ENCODE results near the gene NDRG4.

Gene NDRG4

DNA sequence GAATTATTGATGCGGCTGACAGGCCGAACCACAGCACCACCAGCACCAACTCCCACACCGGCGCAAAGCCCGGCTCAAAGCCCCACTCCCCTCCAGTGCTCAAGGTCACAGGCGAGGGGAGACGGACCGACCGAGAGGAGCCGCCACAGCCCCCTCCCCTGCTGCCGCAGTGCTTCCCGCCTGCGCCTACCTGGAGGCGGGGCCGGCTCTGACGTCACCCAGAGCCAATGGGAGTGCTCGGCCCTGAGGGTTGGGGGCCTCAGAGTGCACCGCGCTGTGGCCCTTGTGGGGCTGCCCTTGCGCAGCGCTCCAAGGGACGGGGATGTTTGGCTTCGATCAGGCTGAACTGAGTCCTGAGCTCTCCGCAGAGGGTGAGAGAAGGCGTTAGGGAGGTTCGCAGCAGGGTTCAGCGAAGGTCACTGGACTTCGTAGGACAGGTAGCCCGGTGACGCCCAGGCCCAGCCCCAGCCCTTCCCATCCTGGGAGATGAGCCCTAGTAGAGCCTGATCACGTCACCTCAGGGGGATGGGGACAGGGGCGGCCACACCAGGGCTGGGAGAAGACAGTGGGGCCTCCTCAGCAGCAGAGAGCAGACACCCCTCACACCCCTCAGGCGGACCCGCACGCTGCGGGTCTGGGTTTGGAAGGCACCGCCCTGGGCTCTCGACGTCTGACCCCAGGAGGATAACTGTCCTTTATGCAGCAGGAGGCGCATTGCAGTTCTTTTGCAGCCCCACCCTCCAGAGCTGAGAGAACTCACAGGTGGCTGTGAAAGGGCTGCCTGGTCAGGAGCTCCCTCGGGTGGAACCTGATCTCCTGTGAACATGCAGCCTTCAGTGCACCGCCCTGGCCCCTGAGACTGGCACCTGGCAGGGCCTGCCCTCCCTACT is 1.5 kb downstream of the NDRG4 start:
- Histone ChIP-seq H3F3A (ENCODE audit: low read depth) (no peaks in the 10 kb centered on the region), H3K9ac (ENCODE audit: low read depth, low read length, poor library complexity, severe bottlenecking) (no peak overlapping the region), H3K9me2 (replicated peaks; ENCODE audit: low read depth, low read length) (no peaks in the 10 kb centered on the region), H3K9me3 (ENCODE audit: insufficient read depth, low read depth, low read length) (no peaks in the 10 kb centered on the region), H3K4me3 (ENCODE audit: low read length, poor library complexity, severe bottlenecking) (no peak overlapping the region), H3K4me2 (ENCODE audit: low read depth, low read length, poor library complexity, severe bottlenecking) (no peak overlapping the region), H3K36me3 (ENCODE audit: insufficient read depth, low read length) (no peaks in the 10 kb centered on the region), H3K79me2 (ENCODE audit: insufficient read depth, low read length) (no peaks in the 10 kb centered on the region), H4K20me1 (ENCODE audit: insufficient read depth, low read length, poor library complexity, severe bottlenecking) (no peaks in the 10 kb centered on the region), H3K4me1 (ENCODE audit: insufficient read depth, low read length, poor library complexity, severe bottlenecking) (no peaks in the 10 kb centered on the region), H2AFZ (ENCODE audit: low read length) (no peak overlapping the region), H3K27me3 (ENCODE audit: insufficient read depth, low read length, poor library complexity, severe bottlenecking) (no peaks in the 10 kb centered on the region)
- TF ChIP-seq EZH2phosphoT487 (IDR thresholded peaks at IDR 0.05; ENCODE audit: borderline replicate concordance) (no peak), CTCF (conservative IDR thresholded peaks at IDR 0.05; ENCODE audit: low read length) (no peak)

GRCh38 chr16:58502217-58502921 is 2.4 kb downstream of the NDRG4 start:
- H3K9me2 ChIP-seq (replicated peaks; ENCODE audit: low read depth, low read length), result no peaks in the 10 kb centered on the region
- H3K9ac ChIP-seq (ENCODE audit: low read depth, low read length, poor library complexity, severe bottlenecking), result no peak overlapping the region
- no peak overlapping the region for H3K4me2 ChIP-seq (ENCODE audit: low read depth, low read length, poor library complexity, severe bottlenecking)
- no peaks in the 10 kb centered on the region for H4K20me1 ChIP-seq (ENCODE audit: insufficient read depth, low read length, poor library complexity, severe bottlenecking)
- no peaks in the 10 kb centered on the region for H3K9me3 ChIP-seq (ENCODE audit: insufficient read depth, low read depth, low read length)
- H3K79me2 ChIP-seq (ENCODE audit: insufficient read depth, low read length), result no peaks in the 10 kb centered on the region
- no peak overlapping the region for H3K4me3 ChIP-seq (ENCODE audit: low read length, poor library complexity, severe bottlenecking)
- no peaks in the 10 kb centered on the region for H3K4me1 ChIP-seq (ENCODE audit: insufficient read depth, low read length, poor library complexity, severe bottlenecking)
- H3F3A ChIP-seq (ENCODE audit: low read depth), result no peaks in the 10 kb centered on the region
- no peaks in the 10 kb centered on the region for H3K36me3 ChIP-seq (ENCODE audit: insufficient read depth, low read length)
- TF ChIP-seq CTCF (conservative IDR thresholded peaks at IDR 0.05; ENCODE audit: low read length) (no peak), EZH2phosphoT487 (IDR thresholded peaks at IDR 0.05; ENCODE audit: borderline replicate concordance) (no peak)
- H2AFZ ChIP-seq (ENCODE audit: low read length), result no peak overlapping the region
- H3K27me3 ChIP-seq (ENCODE audit: insufficient read depth, low read length, poor library complexity, severe bottlenecking), result no peaks in the 10 kb centered on the region

DNA sequence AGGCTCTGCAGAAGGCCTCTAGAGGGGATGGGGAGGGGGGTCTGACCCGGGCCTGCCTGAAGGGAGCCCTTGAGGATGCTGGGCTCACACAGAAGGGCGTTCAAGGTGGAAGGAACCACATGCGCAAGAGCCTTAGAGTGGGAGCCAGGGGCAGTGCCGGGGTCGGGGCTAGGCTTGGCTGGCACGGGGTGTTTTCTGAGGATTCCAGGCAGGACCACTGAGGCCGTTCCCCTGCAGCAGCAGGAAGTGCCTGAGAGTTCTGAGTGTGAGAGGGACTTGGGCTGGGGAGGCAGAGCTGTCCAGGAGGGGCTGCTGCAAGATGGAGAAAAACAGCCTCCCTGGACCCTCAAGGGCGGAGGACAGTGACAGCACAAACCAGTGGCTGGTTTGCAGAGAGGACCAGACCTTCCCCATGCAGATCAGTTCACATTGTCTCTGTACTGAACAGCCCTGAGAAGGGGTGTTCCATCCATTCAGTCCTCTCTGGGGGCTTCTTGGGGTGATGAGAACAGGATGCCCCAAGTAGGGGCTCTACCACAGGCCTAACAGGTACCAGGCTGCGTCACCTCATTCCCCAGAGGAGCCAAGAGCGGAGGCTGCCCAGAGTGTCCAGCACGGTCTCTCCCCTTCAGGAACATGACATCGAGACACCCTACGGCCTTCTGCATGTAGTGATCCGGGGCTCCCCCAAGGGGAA is 3.4 kb downstream of the NDRG4 start:
- no peak overlapping the region for H3K9ac ChIP-seq (ENCODE audit: low read depth, low read length, poor library complexity, severe bottlenecking)
- H2AFZ ChIP-seq (ENCODE audit: low read length), result no peak overlapping the region
- no peaks in the 10 kb centered on the region for H3F3A ChIP-seq (ENCODE audit: low read depth)
- H3K4me2 ChIP-seq (ENCODE audit: low read depth, low read length, poor library complexity, severe bottlenecking), result no peak overlapping the region
- no peak overlapping the region for H3K4me3 ChIP-seq (ENCODE audit: low read length, poor library complexity, severe bottlenecking)
- H3K9me2 ChIP-seq (replicated peaks; ENCODE audit: low read depth, low read length), result no peaks in the 10 kb centered on the region
- H3K36me3 ChIP-seq (ENCODE audit: insufficient read depth, low read length), result no peaks in the 10 kb centered on the region
- no peaks in the 10 kb centered on the region for H3K9me3 ChIP-seq (ENCODE audit: insufficient read depth, low read depth, low read length)
- no peaks in the 10 kb centered on the region for H3K79me2 ChIP-seq (ENCODE audit: insufficient read depth, low read length)
- no peaks in the 10 kb centered on the region for H3K4me1 ChIP-seq (ENCODE audit: insufficient read depth, low read length, poor library complexity, severe bottlenecking)
- H3K27me3 ChIP-seq (ENCODE audit: insufficient read depth, low read length, poor library complexity, severe bottlenecking), result no peaks in the 10 kb centered on the region
- H4K20me1 ChIP-seq (ENCODE audit: insufficient read depth, low read length, poor library complexity, severe bottlenecking), result no peaks in the 10 kb centered on the region
- no peak for TF ChIP-seq EZH2phosphoT487 (IDR thresholded peaks at IDR 0.05; ENCODE audit: borderline replicate concordance)
- TF ChIP-seq CTCF (conservative IDR thresholded peaks at IDR 0.05; ENCODE audit: low read length), result no peak
